ENCODE measurements around the gene TFRC.
A peak's percentile ranks its signal among the peaks of the same experiment; 100 is the strongest.
"Not testable (repeated sequence)": the region's sequence is repeated elsewhere in the genome, so short reads cannot be mapped to it uniquely, and the experiment has no call there.

The TFRC gene

GRCh38 chr3:196081834-196082618 lies at the start of gene TFRC:
TSS of gene TFRC (minus strand) at chr3:196082090. CDS start at chr3:196077099, 4,991 bp downstream.
- DNase-seq = peak; percentile 92 to 95

- no peak for DNase-seq
Observed at GRCh38 chr3:196128172-196128843, 46.4 kb upstream of the TFRC start.

- no peak for DNase-seq
Observed at GRCh38 chr3:196127308-196128040, 45.6 kb upstream of the TFRC start.

GRCh38 chr3:196124608-196125007 lies 42.7 kb upstream of the TFRC start:
- no peak for DNase-seq

- no peak for DNase-seq
Observed at GRCh38 chr3:196122688-196123046, 40.8 kb upstream of the TFRC start.

GRCh38 chr3:196122021-196122687 lies 40.3 kb upstream of the TFRC start:
- DNase-seq = no peak

- DNase-seq = peak in 1 of 2 experiments; percentile 44
Observed at GRCh38 chr3:196121066-196121465, 39.2 kb upstream of the TFRC start.

- peak; percentile 94 for DNase-seq
Observed at GRCh38 chr3:196120291-196120951, 38.5 kb upstream of the TFRC start.

- DNase-seq = no peak
Observed at GRCh38 chr3:196117809-196118208, 35.9 kb upstream of the TFRC start.

- DNase-seq = no peak
Observed at GRCh38 chr3:196115678-196116083, 33.8 kb upstream of the TFRC start.

GRCh38 chr3:196111939-196112386 lies 30.1 kb upstream of the TFRC start:
- no peak for DNase-seq

GRCh38 chr3:196108075-196108743 lies 26.3 kb upstream of the TFRC start:
- no peak for DNase-seq

GRCh38 chr3:196104707-196105106 lies 22.8 kb upstream of the TFRC start:
- not testable (repeated sequence) for DNase-seq

- DNase-seq = not testable (repeated sequence)
Observed at GRCh38 chr3:196098365-196098980, 16.6 kb upstream of the TFRC start.

GRCh38 chr3:196097373-196098154 lies 15.7 kb upstream of the TFRC start:
- DNase-seq = no peak

GRCh38 chr3:196096382-196096953 lies 14.6 kb upstream of the TFRC start:
- DNase-seq = no peak

GRCh38 chr3:196093317-196094111 lies 11.6 kb upstream of the TFRC start:
- DNase-seq = peak; percentile 26 to 40

GRCh38 chr3:196087906-196088305 lies 6.0 kb upstream of the TFRC start:
- no peak for DNase-seq

- DNase-seq = no peak
Observed at GRCh38 chr3:196082619-196082971, 705 bp upstream of the TFRC start.
